Endothelial cell of umbilical vein (primary cell): ENCODE results near the gene BRI3BP.

ENCODE experiments used
- CTCF ChIP-seq, 2 donors: IDR thresholded peaks; 1 replicate in 1 of 2; 2 replicates in 1 of 2; pipeline ENCODE4 v1.5.1; 2011; ENCODE audit warnings: low read length in 2 of 2, mild to moderate bottlenecking in 2 of 2, moderate library complexity in 2 of 2, control low read depth in 1 of 2, inconsistent platforms in 1 of 2, low read depth in 1 of 2; ENCODE audit not compliant: insufficient read depth in 1 of 2; ENCODE audit errors: extremely low read depth in 1 of 2
- EZH2 ChIP-seq: IDR thresholded peaks from 2 replicates; pipeline ENCODE4 v1.6.1; 2012; ENCODE audit warnings: borderline replicate concordance, low read depth, mild to moderate bottlenecking, moderate library complexity, low read length, inconsistent platforms; ENCODE audit not compliant: severe bottlenecking
- TF ChIP-seq, protein P1 (sequence below): IDR thresholded peaks from 2 replicates; pipeline ENCODE4 v1.6.1; 2011; ENCODE audit not compliant: insufficient read depth, insufficient read length

- TF ChIP-seq EZH2 (no peak), CTCF (IDR thresholded peaks at IDR 0.05; ENCODE audit: extremely low read depth in 1 of 2, insufficient read depth in 1 of 2, low read depth in 1 of 2, low read length in 2 of 2) (no peak)
- TF ChIP-seq, protein P1, sequence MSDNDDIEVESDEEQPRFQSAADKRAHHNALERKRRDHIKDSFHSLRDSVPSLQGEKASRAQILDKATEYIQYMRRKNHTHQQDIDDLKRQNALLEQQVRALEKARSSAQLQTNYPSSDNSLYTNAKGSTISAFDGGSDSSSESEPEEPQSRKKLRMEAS = no peak
Observed at GRCh38 chr12:124967016-124967739, 26.3 kb upstream of the BRI3BP start.
